HG03565 (cell line): ENCODE measurements around the gene RSPRY1.
"Not testable (repeated sequence)": the region's sequence is repeated elsewhere in the genome, so short reads cannot be mapped to it uniquely, and the experiment has no call there.

Experiments used
- ATAC-seq: cut with Tn5 transposase; IDR thresholded peaks from one replicate; pipeline ENCODE4 v1.9.1; 2021; ENCODE audit warnings: mild to moderate bottlenecking, moderate library complexity; ENCODE audit not compliant: unreplicated experiment

The RSPRY1 gene

DNA sequence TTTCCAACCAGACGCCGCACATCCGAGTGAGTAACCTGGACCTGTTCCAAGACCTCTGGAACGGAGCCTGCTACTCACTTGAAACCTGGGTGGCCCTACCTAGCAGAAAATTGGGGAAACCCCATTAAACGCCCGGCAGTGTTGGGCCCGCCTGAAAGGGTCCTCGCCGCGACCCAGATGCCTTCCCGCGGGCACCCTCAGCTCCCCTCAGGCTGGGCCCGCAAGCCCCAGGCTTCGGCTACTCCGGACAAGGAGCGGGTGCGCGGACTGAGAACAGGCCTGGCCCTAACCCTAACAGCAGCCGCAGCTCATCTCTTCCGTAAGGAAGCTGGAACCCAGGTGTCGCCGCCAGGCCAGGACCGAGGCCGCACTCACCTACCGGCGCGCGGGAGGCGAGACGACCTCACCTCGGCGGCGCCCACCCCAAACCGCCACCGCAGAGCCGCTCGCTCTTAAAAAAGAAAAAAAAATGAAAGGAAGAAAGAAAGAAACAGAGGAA lies 634 bp upstream of the RSPRY1 start:
- peak; percentile 22 for ATAC-seq

DNA sequence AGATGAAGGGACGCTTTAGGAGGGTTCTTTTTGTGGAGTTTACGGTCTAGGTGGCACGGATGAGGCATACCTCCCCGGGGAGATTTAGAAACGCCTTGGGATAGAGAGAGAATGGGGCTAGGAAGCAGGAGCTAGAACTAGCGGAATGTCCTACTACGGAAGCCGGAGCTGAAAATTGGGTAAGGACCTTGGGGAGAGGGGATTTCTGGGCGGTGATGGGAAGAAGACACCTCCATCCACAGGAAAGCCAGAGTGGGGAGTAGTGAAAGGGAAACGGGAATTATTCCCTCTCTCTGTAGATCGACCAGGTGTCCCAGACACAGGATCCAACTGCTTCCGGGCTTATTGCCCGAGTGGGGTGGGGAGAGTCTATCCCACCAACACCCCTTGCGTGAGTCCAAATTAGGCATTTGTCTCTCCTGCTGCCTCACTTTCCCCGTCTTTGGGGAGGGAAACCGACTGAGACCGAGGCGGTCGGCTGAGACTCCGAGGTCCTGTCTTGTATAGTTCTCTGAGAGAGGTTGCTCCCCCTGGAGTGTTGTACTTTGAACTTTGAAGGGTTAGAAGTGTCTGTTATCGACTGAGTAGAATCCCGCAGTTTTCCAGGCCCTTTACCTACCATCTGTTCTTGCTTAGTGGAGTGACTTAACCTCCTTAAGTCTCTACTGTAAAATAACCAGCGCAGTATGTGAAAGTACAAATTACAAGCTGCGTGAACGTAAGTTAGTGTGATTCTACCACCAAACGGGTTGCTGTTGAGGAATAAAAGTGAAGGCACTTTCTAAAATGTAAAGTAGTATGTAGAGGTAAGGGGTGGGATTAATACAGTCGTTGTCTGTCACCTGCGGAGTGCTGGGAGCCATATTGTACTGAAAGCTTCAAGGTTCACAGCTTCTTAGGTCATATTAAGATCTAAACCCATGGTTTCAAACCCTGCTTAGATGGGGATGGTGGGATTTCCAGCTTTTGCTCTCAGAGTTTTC lies 1.0 kb downstream of the RSPRY1 start:
- no peak for ATAC-seq

DNA sequence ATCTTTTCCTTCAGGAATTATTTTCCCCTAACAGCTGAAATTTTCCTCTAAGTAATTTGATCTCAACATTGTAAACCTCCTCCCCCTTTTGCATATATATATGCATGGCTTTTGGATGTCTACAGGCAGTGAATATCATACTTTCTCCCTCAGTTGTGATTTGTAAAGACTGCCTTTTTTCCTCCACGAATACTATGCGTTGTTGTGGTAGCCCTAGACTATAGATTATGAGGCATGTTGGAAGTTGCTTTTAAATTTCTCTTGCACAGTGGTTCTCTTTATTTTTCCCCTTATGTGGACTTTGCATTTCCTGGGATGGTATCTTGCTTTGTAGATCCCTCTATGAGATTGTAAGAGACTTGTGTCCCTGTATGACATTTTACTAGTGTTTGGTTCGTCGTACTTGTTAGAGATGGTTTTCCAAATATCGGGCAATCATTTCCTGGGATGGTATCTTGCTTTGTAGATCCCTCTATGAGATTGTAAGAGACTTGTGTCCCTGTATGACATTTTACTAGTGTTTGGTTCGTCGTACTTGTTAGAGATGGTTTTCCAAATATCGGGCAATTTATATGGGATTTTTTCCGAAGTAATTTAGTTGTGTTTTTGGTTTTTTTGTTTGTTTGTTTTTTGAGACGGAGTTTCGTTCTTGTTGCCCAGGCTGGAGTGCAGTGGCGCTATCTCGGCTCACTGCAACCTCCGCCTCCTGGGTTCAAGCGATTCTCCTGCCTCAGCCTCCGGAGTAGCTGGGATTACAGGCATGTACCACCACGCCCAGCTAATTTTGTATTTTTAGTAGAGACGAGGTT lies 2.0 kb downstream of the RSPRY1 start:
- not testable (repeated sequence) for ATAC-seq

DNA sequence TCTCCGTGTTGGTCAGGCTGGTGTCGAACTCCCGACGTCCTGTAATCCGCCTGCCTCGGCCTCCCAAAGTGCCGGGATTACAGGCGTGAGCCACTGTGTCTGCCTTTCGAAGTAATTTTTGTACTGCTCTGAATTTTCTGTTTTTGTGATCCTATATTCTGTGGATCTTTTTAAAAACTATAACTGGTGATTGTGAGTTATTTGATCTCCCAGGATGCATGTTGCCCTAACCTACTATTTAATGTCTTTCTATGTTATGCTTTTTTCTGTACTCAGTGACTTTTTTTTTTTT lies 2.5 kb downstream of the RSPRY1 start:
- no peak for ATAC-seq

DNA sequence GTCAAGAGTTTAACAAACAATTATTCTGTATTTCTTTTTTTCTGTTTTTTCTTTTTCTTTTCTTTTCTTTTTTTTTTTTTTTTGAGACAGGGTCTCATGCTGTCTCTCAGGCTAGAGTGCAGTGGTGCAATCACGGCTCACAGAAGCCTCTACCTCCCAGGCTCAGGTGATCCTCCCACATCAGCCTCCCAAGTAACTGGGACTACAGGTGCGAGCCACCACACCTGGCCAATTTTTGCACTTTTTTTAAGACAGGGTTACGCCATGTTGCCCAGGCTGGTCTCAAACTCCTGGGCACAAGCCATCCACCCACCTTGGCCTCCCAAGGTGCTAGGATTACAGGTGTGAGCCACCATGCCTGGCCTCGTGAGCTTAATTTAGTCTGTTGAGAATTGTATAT lies 3.4 kb downstream of the RSPRY1 start:
- not testable (repeated sequence) for ATAC-seq

DNA sequence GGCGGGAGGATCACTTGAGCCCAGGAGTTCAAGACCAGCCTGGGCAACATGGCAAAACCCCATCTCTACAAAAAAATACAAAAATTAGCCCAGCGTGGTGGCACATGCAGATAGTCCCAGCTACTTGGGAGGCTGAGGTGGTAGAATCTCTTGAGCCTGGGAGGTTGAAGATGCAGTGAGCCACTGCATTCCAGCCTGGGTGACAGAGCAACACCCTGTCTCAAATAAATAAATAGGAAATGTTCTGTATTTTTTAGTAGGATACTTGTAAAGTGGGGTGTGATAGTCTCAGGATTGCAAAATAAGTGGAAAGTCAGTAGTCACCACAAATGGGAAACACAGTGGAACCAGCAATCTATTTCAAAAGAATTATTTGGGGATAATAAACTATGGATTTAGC lies 4.0 kb downstream of the RSPRY1 start:
- ATAC-seq, result no peak

DNA sequence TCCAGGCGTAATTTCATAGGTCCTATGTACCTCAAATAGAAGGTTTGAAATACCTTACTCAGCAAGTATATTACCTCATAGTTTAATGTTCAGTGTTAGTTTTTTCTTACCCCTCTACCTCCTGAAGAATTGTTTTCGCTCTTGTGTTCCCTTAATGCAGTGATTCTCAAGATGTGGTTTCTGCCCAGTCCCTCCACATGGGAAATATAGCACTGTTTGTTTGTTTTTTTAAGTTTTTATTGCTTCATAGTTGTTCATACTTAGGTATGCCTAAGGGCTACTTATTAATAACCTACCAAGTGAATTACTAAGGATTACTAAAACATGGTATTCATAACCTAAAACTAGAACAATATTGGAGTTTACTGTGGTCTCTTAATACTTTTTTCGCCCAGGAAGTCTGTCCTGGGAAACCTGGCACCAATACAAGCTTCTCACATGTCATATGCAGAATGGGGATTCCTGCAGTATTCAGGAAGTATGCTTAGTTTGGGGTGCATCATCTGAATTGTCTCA lies 5.0 kb downstream of the RSPRY1 start:
- no peak for ATAC-seq

DNA sequence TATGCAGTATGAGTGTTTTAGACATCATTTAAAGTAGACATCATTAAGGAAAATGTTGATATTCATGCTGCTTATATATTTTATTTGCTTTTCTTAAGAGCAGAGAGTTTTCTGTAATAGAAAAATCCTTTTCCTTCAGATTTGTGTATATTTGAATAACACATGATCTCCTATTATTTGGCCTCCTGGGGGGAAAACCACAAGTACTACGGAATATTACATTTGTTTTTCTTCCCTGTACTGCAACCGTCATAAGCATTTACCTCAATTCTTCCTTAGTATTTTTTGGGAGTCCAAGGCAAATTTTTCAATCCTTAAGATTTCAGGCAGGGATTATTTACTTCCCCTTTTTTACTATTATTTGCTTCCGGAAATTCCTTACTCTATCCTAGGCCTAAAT lies 6.0 kb downstream of the RSPRY1 start:
- no peak for ATAC-seq

DNA sequence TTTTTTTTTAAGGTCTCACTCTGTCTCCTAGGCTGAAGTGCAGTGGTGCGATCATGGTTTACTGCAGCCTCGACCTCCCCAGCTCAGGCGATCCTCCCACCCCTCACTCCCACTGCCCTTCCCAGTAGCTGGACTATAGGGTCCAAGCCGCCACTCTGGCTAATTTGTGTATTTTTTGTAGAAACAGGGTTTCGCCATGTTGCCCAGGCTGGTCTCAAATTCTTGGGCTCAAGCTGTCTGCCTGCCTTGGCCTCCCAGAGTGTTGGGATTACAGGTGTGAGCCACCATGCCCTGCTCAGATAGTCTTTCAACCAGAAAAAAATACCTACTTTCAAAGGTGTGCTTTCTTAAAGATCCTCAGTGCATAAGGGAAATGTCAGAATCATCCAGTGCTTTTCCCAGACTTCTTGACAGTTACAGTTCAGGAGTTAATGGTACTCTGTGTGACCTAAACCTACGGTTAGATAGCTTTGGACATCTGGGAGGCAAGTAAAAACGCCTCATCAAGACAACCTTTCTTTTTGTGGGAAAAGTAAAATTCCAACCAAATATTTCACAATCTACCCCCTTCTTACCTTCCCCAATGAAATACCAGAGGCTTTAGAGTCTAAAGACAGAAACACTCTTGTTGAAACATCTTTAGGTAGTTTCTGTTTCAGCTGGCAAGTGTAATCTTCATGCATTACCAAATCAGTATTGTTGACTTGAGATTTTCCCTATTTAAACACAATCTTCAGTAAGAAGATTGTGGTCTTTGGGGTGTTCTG lies 6.8 kb downstream of the RSPRY1 start:
- ATAC-seq, result no peak

DNA sequence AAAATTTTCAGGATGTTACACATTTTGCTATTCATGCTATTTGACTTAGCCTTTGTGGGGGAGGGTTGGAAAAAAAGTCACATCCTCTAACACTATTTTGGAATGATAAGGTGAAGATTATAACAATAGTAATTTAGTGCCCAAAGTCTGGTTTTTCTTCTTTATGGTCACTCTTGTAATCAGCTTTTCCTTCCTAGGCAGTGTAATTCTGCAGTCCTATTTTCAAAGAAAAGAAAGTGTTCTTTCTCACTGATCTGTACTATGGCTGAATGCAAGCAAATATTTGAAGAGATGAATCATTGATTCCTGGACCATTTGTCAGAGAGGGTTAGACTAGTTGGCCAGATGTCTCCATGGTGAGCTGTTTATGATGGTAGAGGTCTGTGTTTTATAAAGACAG lies 8.4 kb downstream of the RSPRY1 start:
- no peak for ATAC-seq

DNA sequence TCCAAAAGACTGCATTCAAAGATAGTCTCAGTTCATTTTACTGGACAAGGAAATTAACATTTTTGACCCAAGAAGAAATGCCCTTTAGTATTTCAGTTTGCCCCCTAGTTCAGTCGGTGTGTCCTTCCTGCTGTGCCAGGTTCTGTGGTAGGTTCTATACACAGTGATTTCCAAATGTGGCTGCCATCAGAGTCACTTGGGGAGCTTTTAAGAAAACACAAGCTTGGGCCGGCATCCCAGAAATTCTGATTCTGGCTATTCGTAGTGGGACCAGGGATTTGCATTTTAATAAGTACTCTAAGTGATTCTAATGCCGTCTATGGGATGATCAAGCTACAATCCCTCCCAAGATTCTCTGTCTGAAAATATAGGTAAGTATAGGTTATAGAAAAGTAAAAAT lies 10.2 kb downstream of the RSPRY1 start:
- ATAC-seq, result no peak

DNA sequence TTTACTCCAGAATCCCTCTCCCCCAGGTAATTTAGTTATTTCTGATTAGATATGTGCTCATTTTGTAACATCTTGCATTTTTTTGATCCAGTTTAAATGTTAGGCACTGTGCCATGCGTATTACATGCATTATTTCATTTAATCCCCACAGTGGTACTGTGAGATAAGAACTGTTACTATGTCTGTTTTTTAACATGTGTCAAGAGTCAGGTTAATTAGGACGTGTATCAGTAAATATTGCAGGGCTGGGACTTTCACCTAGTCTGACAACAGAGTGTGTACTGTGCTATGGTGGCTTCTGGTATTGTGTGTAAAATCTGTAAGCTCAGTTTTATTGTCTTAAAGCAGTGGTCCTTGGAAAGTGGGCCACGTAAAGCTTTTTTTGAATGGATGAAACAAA lies 10.6 kb downstream of the RSPRY1 start:
- ATAC-seq, result no peak

DNA sequence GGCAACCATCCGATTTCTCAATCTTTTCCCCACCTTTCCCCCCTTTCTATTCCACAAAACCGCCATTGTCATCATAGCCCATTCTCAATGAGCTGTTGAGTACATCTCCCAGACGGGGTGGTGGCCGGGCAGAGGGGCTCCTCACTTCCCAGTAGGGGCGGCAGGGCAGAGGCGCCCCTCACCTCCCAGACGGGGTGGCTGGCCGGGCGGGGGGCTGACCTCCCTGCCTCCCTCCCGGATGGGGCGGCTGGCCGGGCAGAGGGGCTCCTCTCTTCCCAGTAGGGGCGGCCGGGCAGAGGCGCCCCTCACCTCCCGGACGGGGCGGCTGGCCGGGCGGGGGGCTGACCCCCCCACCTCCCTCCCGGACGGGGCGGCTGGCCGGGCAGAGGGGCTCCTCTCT lies 14.2 kb downstream of the RSPRY1 start:
- ATAC-seq, result not testable (repeated sequence)

DNA sequence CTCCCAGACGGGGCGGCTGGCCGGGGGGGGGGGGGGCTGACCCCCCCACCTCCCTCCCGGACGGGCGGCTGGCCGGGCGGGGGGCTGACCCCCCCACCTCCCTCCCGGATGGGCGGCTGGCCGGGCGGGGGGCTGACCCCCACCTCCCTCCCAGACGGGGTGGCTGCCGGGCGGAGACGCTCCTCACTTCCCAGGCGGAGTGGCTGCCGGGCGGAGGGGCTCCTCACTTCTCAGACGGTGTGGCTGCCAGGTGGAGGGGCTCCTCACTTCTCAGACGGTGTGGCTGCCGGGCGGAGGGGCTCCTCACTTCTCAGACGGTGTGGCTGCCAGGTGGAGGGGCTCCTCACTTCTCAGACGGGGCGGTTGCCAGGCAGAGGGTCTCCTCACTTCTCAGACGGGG lies 14.8 kb downstream of the RSPRY1 start:
- not testable (repeated sequence) for ATAC-seq

DNA sequence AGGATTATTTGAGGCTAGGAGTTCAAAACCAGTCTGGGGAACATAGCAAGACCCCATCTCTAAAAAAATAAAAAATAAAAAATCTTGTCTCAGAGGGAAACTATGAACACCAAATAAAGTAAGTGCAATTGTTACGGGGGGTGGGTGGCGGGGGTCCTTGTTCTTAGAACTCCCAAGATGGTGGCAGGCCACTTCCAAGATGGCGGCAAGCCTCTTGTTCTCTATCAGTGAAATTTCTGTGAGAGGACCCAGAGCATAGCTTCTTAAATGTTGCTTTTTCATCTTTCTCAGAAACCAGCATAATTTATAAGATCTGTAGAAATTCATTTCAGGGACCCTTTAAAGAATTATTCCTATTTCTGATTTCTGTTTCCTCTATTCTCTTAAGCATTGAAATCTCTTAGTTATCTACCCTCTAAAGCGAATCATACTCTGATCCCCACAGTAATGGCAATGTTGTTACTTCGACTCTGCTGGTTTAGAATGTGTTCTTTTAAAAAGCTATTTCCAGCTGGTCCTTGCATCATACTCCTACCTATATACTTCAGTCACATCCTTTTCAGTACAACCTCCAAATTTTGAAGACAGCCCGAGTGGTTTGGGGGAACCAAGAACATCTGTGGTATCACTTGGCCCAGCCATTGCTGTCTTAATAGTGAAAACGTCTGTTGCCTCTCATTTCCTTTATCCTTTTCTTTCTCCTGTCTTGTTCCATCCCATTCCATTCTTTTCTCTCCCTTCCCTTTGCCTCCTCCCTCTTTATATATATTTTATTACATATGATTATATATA lies 16.2 kb downstream of the RSPRY1 start:
- no peak for ATAC-seq

DNA sequence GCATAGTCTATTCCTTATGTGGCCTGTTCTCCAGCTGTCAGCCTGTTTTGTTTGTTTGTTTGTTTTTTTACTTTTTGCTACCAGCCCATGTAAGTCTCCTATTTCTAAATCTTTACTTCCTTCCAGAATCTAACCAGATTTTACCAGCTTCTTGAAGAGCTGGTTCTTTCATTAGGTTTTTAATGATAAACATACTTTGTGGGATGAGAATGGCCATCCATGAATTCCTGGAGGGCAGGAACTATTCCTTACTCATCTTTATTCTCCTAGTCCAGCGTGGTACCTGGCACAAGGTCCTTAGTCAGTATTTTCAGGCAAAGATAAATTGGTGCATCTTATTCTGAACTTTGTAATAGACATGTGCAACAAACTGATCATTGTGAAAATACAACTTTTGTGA lies 17.3 kb downstream of the RSPRY1 start:
- ATAC-seq, result no peak

DNA sequence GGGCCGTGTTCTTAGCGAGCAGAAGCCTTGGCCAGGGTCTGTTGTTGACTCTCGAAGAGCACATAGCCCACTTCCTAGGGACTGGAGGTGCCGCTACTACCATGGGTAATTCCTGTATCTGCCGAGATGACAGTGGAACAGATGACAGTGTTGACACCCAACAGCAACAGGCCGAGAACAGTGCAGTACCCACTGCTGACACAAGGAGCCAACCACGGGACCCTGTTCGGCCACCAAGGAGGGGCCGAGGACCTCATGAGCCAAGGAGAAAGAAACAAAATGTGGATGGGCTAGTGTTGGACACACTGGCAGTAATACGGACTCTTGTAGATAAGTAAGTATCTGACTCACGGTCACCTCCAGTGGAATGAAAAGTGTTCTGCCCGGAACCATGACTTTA lies 18.5 kb downstream of the RSPRY1 start:
- no peak for ATAC-seq

DNA sequence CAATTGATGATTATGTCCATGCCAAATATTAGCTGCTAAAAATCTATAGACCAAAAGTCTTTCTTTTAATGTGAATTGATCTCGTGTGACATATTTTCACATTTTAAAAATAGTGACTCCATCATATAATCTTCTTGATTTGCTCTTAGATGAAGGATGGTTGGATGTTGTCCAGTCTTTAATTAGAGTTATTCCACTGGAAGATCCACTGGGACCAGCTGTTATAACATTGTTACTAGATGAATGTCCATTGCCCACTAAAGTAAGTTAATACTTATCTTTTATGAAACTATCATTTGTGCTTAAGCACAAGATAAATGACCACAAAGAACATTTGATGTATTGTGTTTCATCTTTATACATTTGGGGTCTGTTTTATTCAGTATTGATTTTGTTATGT lies 22.8 kb downstream of the RSPRY1 start:
- ATAC-seq, result no peak

DNA sequence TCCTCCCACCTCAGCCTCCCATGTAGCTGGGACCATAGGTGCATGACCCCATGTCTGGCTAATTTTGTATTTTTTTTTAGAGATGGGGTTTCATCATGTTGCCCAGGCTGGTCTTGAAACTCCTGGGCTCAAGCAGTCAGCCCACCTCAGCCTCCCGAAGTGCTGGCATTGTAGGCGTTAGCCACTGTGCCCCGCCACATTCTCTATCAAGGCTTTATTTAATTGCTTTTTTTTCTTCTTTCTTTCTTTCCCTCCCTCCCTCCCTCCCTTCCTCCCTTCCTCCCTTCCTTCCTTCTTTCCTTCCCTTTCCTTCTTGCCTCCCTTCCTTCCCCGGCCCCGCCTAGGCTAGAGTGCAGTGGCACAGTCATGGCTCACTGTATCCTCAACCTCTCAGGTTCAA lies 23.7 kb downstream of the RSPRY1 start:
- no peak for ATAC-seq

DNA sequence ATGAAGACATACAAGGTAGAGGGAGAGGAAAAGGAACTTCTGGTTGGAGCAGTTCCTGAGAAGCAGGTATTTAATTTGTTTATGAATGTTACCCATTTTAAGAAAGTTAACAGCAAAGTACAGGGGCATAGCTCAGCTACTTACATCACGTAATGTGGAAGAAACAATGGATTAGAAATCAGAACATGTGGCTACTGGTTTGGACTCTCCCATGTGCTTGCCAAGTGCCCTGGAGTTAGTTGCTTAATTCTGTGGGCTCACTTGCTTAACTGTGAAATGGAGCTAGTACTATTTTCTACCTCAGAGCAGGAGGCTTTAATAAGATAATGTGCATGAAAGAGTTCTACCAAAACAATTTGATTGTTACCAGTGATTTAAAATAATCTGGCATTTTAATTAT lies 27.3 kb downstream of the RSPRY1 start:
- no peak for ATAC-seq
